ENCODE results near the gene STYXL1.

Gene STYXL1

GRCh38 chr7:76080204-76080603 is 32.4 kb upstream of the STYXL1 start:
- no peak overlapping the region for H3K4me3 ChIP-seq (ENCODE audit: low read depth, low read length)
- TF ChIP-seq, protein P1, sequence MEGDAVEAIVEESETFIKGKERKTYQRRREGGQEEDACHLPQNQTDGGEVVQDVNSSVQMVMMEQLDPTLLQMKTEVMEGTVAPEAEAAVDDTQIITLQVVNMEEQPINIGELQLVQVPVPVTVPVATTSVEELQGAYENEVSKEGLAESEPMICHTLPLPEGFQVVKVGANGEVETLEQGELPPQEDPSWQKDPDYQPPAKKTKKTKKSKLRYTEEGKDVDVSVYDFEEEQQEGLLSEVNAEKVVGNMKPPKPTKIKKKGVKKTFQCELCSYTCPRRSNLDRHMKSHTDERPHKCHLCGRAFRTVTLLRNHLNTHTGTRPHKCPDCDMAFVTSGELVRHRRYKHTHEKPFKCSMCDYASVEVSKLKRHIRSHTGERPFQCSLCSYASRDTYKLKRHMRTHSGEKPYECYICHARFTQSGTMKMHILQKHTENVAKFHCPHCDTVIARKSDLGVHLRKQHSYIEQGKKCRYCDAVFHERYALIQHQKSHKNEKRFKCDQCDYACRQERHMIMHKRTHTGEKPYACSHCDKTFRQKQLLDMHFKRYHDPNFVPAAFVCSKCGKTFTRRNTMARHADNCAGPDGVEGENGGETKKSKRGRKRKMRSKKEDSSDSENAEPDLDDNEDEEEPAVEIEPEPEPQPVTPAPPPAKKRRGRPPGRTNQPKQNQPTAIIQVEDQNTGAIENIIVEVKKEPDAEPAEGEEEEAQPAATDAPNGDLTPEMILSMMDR (IDR thresholded peaks at IDR 0.05; ENCODE audit: control insufficient read depth, extremely low read depth, insufficient read depth): no peak
- DNase-seq (ENCODE audit: low read depth): no peak

DNA sequence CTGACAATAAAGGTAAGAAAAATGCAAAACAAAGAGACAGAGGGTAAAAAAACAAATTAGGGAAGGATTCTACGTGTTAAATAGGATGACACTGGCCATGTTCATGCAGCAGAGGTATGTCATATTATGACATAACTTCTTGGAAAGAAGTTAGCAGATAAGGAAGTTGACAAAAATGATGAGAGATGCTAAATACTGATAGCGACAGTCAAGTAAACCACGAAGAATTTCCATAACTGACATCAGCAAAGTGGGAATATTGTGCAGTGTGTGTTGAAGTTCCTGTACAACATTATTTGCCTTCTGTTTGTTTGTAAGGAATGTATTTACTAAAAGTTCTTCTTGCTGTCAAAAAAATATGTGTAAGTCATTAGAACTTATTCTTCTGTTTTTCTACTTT is 29.6 kb upstream of the STYXL1 start:
- TF ChIP-seq, protein P1 (IDR thresholded peaks at IDR 0.05; ENCODE audit: control insufficient read depth, extremely low read depth, insufficient read depth): no peak
- DNase-seq (ENCODE audit: low read depth): peak; percentile 51
- no peak overlapping the region for H3K4me3 ChIP-seq (ENCODE audit: low read depth, low read length)

GRCh38 chr7:76076995-76077394 is 29.2 kb upstream of the STYXL1 start:
- TF ChIP-seq, protein P1 (IDR thresholded peaks at IDR 0.05; ENCODE audit: control insufficient read depth, extremely low read depth, insufficient read depth): no peak
- no peak for DNase-seq (ENCODE audit: low read depth)
- no peak overlapping the region for H3K4me3 ChIP-seq (ENCODE audit: low read depth, low read length)

GRCh38 chr7:76074972-76075370 is 27.2 kb upstream of the STYXL1 start:
- TF ChIP-seq, protein P1 (IDR thresholded peaks at IDR 0.05; ENCODE audit: control insufficient read depth, extremely low read depth, insufficient read depth): no peak

DNA sequence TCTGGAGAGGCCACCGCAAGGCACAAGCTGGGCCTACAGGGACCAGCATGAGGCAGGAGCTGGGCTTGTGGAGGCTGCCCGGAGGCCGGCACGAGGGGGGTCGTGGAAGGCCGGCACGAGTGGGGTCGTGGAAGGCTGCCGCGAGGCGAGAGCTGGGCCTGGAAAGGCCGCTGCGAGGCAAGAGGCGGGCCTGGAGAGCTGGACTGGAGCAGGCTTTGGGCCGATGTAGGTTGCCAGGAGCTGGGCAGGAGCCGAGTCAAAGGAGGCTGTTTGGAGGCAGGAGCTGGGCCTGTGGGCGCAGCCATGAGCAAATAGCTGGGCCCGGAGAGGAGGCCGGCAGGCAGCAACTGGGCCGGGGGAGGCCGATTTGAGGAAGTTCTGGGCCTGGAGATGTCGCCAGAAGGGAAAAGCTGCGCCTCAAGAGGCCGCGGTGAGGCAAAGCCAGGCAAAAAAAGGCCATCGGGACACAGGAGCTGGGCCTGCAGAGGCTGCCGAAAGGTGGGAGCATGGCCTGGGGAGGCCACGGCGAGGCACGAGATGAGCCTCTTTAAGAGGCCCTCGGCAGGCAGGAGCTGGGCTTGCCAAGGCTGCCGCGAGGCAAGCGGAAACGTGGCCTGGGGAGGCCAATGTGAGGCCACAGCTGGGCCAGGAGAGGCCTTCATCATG is 26.6 kb upstream of the STYXL1 start:
- no peak for DNase-seq (ENCODE audit: low read depth)
- H3K4me3 ChIP-seq (ENCODE audit: low read depth, low read length): no peak overlapping the region
- TF ChIP-seq, protein P1 (IDR thresholded peaks at IDR 0.05; ENCODE audit: control insufficient read depth, extremely low read depth, insufficient read depth): no peak

More at GRCh38 chr7:76074972-76075370, 27.2 kb upstream of the STYXL1 start:
- no peak for DNase-seq (ENCODE audit: low read depth)
- H3K4me3 ChIP-seq (ENCODE audit: low read depth, low read length): no peak overlapping the region

DNA sequence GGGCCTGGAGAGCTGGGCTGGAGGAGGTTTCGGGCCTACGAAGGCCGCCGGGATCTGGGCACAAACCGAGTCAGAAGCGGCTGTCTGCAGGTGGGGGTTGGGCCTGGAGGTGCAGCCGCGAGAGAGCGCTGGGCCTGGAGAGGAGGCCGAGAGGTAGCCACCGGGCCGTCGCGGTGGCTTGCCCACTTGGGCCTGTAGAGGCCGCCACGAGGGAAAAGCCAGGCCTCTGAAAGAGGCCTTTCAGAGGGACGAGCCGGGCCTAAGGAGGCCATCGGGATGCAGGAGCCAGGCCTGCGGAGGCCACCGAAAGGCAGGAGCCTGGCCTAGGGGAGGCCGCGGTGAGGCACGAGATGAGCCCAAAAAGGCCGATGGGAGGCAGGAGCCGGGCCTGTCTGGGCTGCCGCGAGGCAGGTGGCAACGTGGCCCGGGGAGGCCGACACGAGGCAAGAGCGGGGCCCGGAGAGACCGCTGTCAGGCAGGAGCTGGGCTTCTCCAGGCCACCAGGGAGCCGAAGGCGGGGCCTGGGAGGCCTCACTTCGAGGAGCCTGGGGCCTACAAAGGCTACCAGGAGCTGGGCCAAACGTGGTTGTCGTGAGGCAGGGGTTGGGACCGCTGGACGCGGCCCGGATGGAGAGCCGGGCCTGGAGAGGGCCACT is 25.7 kb upstream of the STYXL1 start:
- H3K4me3 ChIP-seq (ENCODE audit: low read depth, low read length): no peak overlapping the region
- DNase-seq (ENCODE audit: low read depth): no peak
- TF ChIP-seq, protein P1 (IDR thresholded peaks at IDR 0.05; ENCODE audit: control insufficient read depth, extremely low read depth, insufficient read depth): no peak

Measured in LNCaP clone FGC (cell line).